Smooth muscle cell (in vitro differentiated cells): Measurements from ENCODE around the gene PRKCSH. TPM values are rescaled to one million over a fixed set of nuclear protein-coding genes. Genes with fewer than 3 reads are reported as not detected.
A peak's percentile ranks its signal among the peaks of the same experiment; 100 is the strongest.

Experiments used
- DNase-seq: peaks from one replicate; lab custom pipeline; 2025; ENCODE audit not compliant: unreplicated experiment; lab: John Stamatoyannopoulos, UW
- H2AFZ ChIP-seq: fragments of 200-600 bp; sonication (generic); 2 replicates; pipeline ENCODE4 v1.6.0; 2016; ENCODE audit warnings: antibody characterized with exemption, low read depth, mild to moderate bottlenecking
- H3F3A ChIP-seq: fragments of 200-600 bp; sonication (generic); 2 replicates; pipeline ENCODE4 v1.6.0; 2017; ENCODE audit warnings: antibody characterized with exemption, low read depth
- H3K27ac ChIP-seq: fragments of 200-600 bp; sonication (generic); 2 replicates; pipeline ENCODE4 v1.5.1; 2016; ENCODE audit warnings: low read depth, mild to moderate bottlenecking
- H3K27me3 ChIP-seq: fragments of 200-600 bp; sonication (generic); 2 replicates; pipeline ENCODE4 v1.6.1; 2016; ENCODE audit warnings: low read depth, mild to moderate bottlenecking
- H3K36me3 ChIP-seq: fragments of 200-600 bp; sonication (generic); 2 replicates; pipeline ENCODE4 v1.5.1; 2016; ENCODE audit warnings: low read depth
- H3K4me1 ChIP-seq: fragments of 200-600 bp; sonication (generic); 2 replicates; pipeline ENCODE4 v1.5.1; 2016; ENCODE audit warnings: low read depth
- H3K4me2 ChIP-seq: fragments of 200-600 bp; sonication (generic); 2 replicates; pipeline ENCODE4 v1.6.0; 2016; ENCODE audit warnings: mild to moderate bottlenecking
- H3K4me3 ChIP-seq: fragments of 200-600 bp; sonication (generic); 2 replicates; pipeline ENCODE4 v1.5.1; 2016; ENCODE audit warnings: mild to moderate bottlenecking
- H3K79me2 ChIP-seq: fragments of 200-600 bp; sonication (generic); 2 replicates; pipeline ENCODE4 v1.6.0; 2016; ENCODE audit warnings: low read depth, mild to moderate bottlenecking
- H3K9ac ChIP-seq: fragments of 200-600 bp; sonication (generic); 2 replicates; pipeline ENCODE4 v1.6.0; 2016; ENCODE audit warnings: low read depth
- H3K9me3 ChIP-seq: fragments of 200-600 bp; sonication (generic); replicated peaks from 2 replicates; pipeline ENCODE4 v1.5.1; 2016; ENCODE audit warnings: low read depth
- H4K20me1 ChIP-seq: fragments of 200-600 bp; sonication (generic); 2 replicates; pipeline ENCODE4 v1.6.0; 2016; ENCODE audit warnings: low read depth
- CTCF ChIP-seq: fragments of 200-600 bp; sonication (generic); IDR thresholded peaks from 2 replicates; pipeline ENCODE4 v1.5.1; 2017; ENCODE audit warnings: borderline replicate concordance, mild to moderate bottlenecking, antibody characterized with exemption; ENCODE audit not compliant: insufficient read depth, poor library complexity, severe bottlenecking
- WGBS: methylation state at CpG from one replicate; pipeline ENCODE4 v1.1.7; 2016; ENCODE audit warnings: low lambda C conversion rate; 5-methylcytosine and 5-hydroxymethylcytosine counted together
- polyA plus RNA-seq: library from polyadenylated mRNA; unstranded; fragments of >200 nt; fragmentation: Nextera tagmentation; extraction: Ambion mirVana; gene quantifications from 2 replicates; pipeline ENCODE4 v1.2.1, GENCODE V29; 2016
- total RNA-seq: library from RNA; depleted of rRNA; stranded (reverse); fragments of >200 nt; gene quantifications from 2 replicates; pipeline ENCODE4 v1.2.3, GENCODE V29; 2014

PRKCSH gene
- total and polyA plus RNA-seq, 2 experiments from 2014 or later: 47.4 to 165 TPM

- peaks cover 52% of the 10 kb centered on the region for H3K27me3 ChIP-seq
Measured at GRCh38 chr19:11478167-11479089, 43.0 kb downstream of the PRKCSH start.

GRCh38 chr19:11479090-11479897 lies 43.9 kb downstream of the PRKCSH start:
- H3K4me2 ChIP-seq: peak overlapping the region; percentile 48
- H3K79me2 ChIP-seq: no peaks in the 10 kb centered on the region
- no peak overlapping the region for H3K4me3 ChIP-seq
- 22% methylated on average over 38 of the region's 62 CpGs for WGBS
- no peak for TF ChIP-seq CTCF
- no peaks in the 10 kb centered on the region for H3F3A ChIP-seq
- H3K9me3 ChIP-seq: no peaks in the 10 kb centered on the region
- H4K20me1 ChIP-seq: no peaks in the 10 kb centered on the region
- DNase-seq: no peak
- no peak overlapping the region for H2AFZ ChIP-seq
- no peaks in the 10 kb centered on the region for H3K4me1 ChIP-seq
- no peak overlapping the region for H3K9ac ChIP-seq
- H3K27me3 ChIP-seq: peaks cover 52% of the 10 kb centered on the region
- H3K36me3 ChIP-seq: no peaks in the 10 kb centered on the region
- H3K27ac ChIP-seq: no peak overlapping the region

More at GRCh38 chr19:11478167-11479089, 43.0 kb downstream of the PRKCSH start:
- TF ChIP-seq CTCF: no peak
- Histone ChIP-seq H3K27ac (no peak overlapping the region), H3F3A (no peaks in the 10 kb centered on the region), H3K9ac (no peak overlapping the region), H3K4me2 (no peak overlapping the region), H4K20me1 (no peaks in the 10 kb centered on the region), H3K36me3 (no peaks in the 10 kb centered on the region), H3K79me2 (no peaks in the 10 kb centered on the region), H2AFZ (no peak overlapping the region), H3K9me3 (no peaks in the 10 kb centered on the region), H3K4me3 (no peak overlapping the region), H3K4me1 (no peaks in the 10 kb centered on the region)
- 74% methylated on average over 18 of the region's 19 CpGs for WGBS
- no peak for DNase-seq

- Histone ChIP-seq H3K9ac (no peak overlapping the region), H3K36me3 (no peaks in the 10 kb centered on the region), H3K79me2 (no peaks in the 10 kb centered on the region), H3K27ac (no peak overlapping the region), H2AFZ (no peak overlapping the region), H3K27me3 (peaks cover 52% of the 10 kb centered on the region), H4K20me1 (no peaks in the 10 kb centered on the region), H3F3A (no peaks in the 10 kb centered on the region), H3K4me2 (peak overlapping the region; percentile 48), H3K4me3 (peak overlapping the region; percentile 24), H3K9me3 (no peaks in the 10 kb centered on the region), H3K4me1 (no peaks in the 10 kb centered on the region)
- TF ChIP-seq CTCF: no peak
- DNase-seq: no peak
- WGBS: 16% methylated on average over 36 of the region's 86 CpGs
Measured at GRCh38 chr19:11479898-11480714, 44.7 kb downstream of the PRKCSH start.
